OCI-LY7 (cell line): ENCODE data around the gene RALA.

Source experiments
- CTCF ChIP-seq: fragments of 200-600 bp; sonication (generic); conservative IDR thresholded peaks from 2 replicates; pipeline ENCODE4 v1.5.1; 2014; ENCODE audit warnings: mild to moderate bottlenecking, antibody characterized with exemption, low read length, moderate library complexity, mixed read lengths
- EZH2phosphoT487 ChIP-seq: fragments of 200-600 bp; sonication (generic); IDR thresholded peaks from 2 replicates; pipeline ENCODE4 v1.6.1; 2018; ENCODE audit warnings: low read depth, borderline replicate concordance, mild to moderate bottlenecking, mixed run types, antibody characterized with exemption, low read length, moderate library complexity, mixed read lengths

- TF ChIP-seq CTCF (no peak), EZH2phosphoT487 (no peak)
These were observed 18.3 kb upstream of the RALA start for GRCh38 chr7:39605087-39605486.
